A673 (cell line): ENCODE data around the gene ANKS1B. TPM values are rescaled to one million over a fixed set of nuclear protein-coding genes. Genes with fewer than 3 reads are reported as not detected.

Source experiments
- BruUV-seq: library from RNA; stranded (reverse); fragments of 400-500 nt; replicated peaks from 2 replicates; lab custom pipeline; 2021; lab: Mats Ljungman, UMichigan
- CTCF ChIA-PET: fragments of 300-600 bp; sonication (Branson Sonifier 250); formaldehyde crosslinking; loops from one replicate; lab custom pipeline; 2022; ENCODE audit warnings: antibody characterized with exemption; lab: Charles Lee
- POLR2A ChIA-PET: fragments of 300-600 bp; sonication (Branson Sonifier 250); formaldehyde crosslinking; loops from one replicate; lab custom pipeline; 2022; ENCODE audit warnings: antibody characterized with exemption; ENCODE audit not compliant: low non-redundant PET; lab: Charles Lee
- DNase-seq: peaks from one replicate; pipeline ENCODE4 v3.0.0-alpha.2; 2015; ENCODE audit warnings: low spot score
- H3K27ac ChIP-seq: fragments of 200-600 bp; sonication (generic); 2 replicates; pipeline ENCODE4 v1.5.1; 2016; ENCODE audit warnings: mixed run types, low read depth, mild to moderate bottlenecking, mixed read lengths, antibody characterized with exemption, low read length; ENCODE audit not compliant: poor library complexity, severe bottlenecking
- H3K27me3 ChIP-seq: fragments of 200-600 bp; sonication (generic); replicated peaks from 2 replicates; pipeline ENCODE4 v1.6.1; 2017; ENCODE audit warnings: mixed run types, low read depth, mild to moderate bottlenecking, mixed read lengths, antibody characterized with exemption, low read length; ENCODE audit not compliant: insufficient read depth, poor library complexity
- H3K36me3 ChIP-seq: fragments of 200-600 bp; sonication (generic); 2 replicates; pipeline ENCODE4 v1.6.1; 2016; ENCODE audit warnings: mixed run types, mild to moderate bottlenecking, mixed read lengths, antibody characterized with exemption, low read length; ENCODE audit not compliant: insufficient read depth, poor library complexity, severe bottlenecking
- H3K4me1 ChIP-seq: fragments of 200-600 bp; sonication (generic); 2 replicates; pipeline ENCODE4 v1.6.1; 2017; ENCODE audit warnings: mixed run types, mild to moderate bottlenecking, mixed read lengths, antibody characterized with exemption, low read length; ENCODE audit not compliant: insufficient read depth, poor library complexity, severe bottlenecking
- H3K4me3 ChIP-seq: fragments of 200-600 bp; sonication (generic); 2 replicates; pipeline ENCODE4 v1.5.1; 2016; ENCODE audit warnings: low read depth, mixed run types, mild to moderate bottlenecking, mixed read lengths, low read length; ENCODE audit not compliant: poor library complexity, severe bottlenecking
- H3K9me3 ChIP-seq: fragments of 200-600 bp; sonication (generic); 2 replicates; pipeline ENCODE4 v1.6.1; 2016; ENCODE audit warnings: mixed run types, low read depth, mild to moderate bottlenecking, mixed read lengths, antibody characterized with exemption, low read length; ENCODE audit not compliant: poor library complexity, severe bottlenecking
- EZH2 ChIP-seq: fragments of 200-600 bp; sonication (generic); IDR thresholded peaks from 2 replicates; pipeline ENCODE4 v1.6.1; 2017; ENCODE audit warnings: borderline replicate concordance, low read depth, mild to moderate bottlenecking, mixed read lengths, antibody characterized with exemption, low read length; ENCODE audit not compliant: poor library complexity, severe bottlenecking
- intact Hi-C: fragments of 100-400 bp; cut with micrococcal nuclease; formaldehyde crosslinking; loops from one replicate; pipeline ENCODE4 v1.10.0; 2022; ENCODE audit not compliant: unreplicated experiment
- total RNA-seq: library from RNA; stranded (reverse); gene quantifications from 2 replicates; pipeline ENCODE4 v1.2.3, GENCODE V29; 2021
- TF ChIP-seq, protein P1 (sequence below): fragments of 300-800, 200-600 bp; sonication (generic); conservative IDR thresholded peaks from 2 replicates; pipeline ENCODE4 v1.5.1; 2017; ENCODE audit warnings: low read depth, mild to moderate bottlenecking, antibody characterized with exemption, low read length, moderate library complexity, mixed read lengths

Gene ANKS1B
- total RNA-seq, 1 experiment from 2014 or later = 0.99 TPM

DNA sequence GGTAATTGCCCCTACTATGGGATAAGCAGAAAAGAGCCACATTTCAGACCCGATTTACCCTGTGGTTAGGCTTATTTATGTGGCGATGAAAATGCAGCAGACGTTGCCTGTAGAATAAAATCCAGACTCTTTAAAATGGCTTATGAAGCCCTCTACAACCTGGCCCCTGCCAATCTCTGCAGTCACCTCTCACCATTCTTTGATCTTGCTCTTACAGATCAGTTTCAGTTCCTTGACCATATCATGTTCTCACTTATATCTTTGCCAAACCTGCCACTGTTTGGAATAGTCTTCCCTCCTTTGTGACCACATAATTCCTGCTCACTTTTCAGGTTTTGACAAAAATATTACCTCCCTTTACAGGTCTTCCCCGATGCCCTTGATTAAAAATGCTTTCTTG, 601.5 kb downstream of the ANKS1B start:
- no peak overlapping the region for H3K4me3 ChIP-seq
- CTCF ChIA-PET = no interaction called here
- peaks cover 4% of the 10 kb centered on the region for H3K4me1 ChIP-seq
- DNase-seq = no peak
- no peak for TF ChIP-seq EZH2
- TF ChIP-seq, protein P1, sequence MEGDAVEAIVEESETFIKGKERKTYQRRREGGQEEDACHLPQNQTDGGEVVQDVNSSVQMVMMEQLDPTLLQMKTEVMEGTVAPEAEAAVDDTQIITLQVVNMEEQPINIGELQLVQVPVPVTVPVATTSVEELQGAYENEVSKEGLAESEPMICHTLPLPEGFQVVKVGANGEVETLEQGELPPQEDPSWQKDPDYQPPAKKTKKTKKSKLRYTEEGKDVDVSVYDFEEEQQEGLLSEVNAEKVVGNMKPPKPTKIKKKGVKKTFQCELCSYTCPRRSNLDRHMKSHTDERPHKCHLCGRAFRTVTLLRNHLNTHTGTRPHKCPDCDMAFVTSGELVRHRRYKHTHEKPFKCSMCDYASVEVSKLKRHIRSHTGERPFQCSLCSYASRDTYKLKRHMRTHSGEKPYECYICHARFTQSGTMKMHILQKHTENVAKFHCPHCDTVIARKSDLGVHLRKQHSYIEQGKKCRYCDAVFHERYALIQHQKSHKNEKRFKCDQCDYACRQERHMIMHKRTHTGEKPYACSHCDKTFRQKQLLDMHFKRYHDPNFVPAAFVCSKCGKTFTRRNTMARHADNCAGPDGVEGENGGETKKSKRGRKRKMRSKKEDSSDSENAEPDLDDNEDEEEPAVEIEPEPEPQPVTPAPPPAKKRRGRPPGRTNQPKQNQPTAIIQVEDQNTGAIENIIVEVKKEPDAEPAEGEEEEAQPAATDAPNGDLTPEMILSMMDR = no peak
- intact Hi-C loops = loop anchor here (5.0 kb wide), 1 partner anchor 341 kb away; no protein-coding TSS in a partner anchor
- no peaks in the 10 kb centered on the region for H3K36me3 ChIP-seq
- H3K27me3 ChIP-seq = no peaks in the 10 kb centered on the region
- BruUV-seq = no TSS peak
- POLR2A ChIA-PET = no interaction called here
- H3K27ac ChIP-seq = no peak overlapping the region
- no peaks in the 10 kb centered on the region for H3K9me3 ChIP-seq

DNA sequence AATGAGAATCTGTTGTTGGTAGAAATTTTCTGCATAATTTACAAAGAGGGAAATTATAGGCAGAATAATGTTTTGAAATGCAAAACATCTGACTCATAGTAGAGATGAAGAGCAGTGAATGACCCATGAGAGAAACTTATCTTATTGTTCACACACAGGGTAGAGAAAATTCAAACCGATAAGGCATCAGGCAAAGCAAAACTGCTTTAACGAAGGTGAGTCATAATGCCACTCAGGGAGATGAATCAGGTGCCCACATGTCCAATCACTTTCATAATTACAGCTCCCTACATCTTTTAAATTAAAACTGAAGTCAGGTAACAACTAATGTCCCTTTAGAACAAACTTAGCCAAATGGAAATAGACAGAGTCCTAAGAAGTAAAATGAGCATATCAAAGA, 602.7 kb downstream of the ANKS1B start:
- ChIA-PET POLR2A (no interaction called here), CTCF (no interaction called here)
- Histone ChIP-seq H3K36me3 (no peaks in the 10 kb centered on the region), H3K4me3 (no peak overlapping the region), H3K4me1 (peaks cover 4% of the 10 kb centered on the region), H3K27me3 (no peaks in the 10 kb centered on the region), H3K9me3 (no peaks in the 10 kb centered on the region), H3K27ac (no peak overlapping the region)
- no peak for DNase-seq
- intact Hi-C loops = loop anchor here (5.0 kb wide), 1 partner anchor 340 kb away; no protein-coding TSS in a partner anchor
- BruUV-seq = no TSS peak
- TF ChIP-seq, protein P1 = no peak
- no peak for TF ChIP-seq EZH2

DNA sequence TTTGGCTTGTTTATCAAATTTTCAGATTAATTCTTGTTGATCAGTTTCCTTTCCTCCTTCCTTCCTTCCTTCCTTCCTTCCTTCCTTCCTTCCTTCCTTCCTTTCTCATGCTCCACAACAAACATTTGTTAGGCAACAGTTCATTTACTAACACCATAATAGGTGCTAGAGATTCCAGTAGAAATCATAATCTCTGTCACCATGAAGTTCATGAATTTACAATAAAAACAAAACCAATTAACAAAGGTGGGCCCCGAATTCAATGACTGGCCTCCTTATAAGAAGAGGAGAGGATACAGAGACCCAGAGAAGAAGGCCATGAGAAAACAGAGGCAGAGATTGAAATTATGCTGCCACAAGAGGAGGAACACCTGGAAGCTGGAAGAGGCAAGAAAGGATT, 604.0 kb downstream of the ANKS1B start:
- peaks cover 4% of the 10 kb centered on the region for H3K4me1 ChIP-seq
- CTCF ChIA-PET = no interaction called here
- intact Hi-C loops = loop anchor here (5.0 kb wide), 1 partner anchor 338 kb away; no protein-coding TSS in a partner anchor
- H3K27me3 ChIP-seq = no peaks in the 10 kb centered on the region
- peak; percentile 55 for DNase-seq
- no peak overlapping the region for H3K27ac ChIP-seq
- BruUV-seq = no TSS peak
- H3K36me3 ChIP-seq = no peaks in the 10 kb centered on the region
- no peak for TF ChIP-seq EZH2
- TF ChIP-seq, protein P1 = no peak
- POLR2A ChIA-PET = no interaction called here
- H3K9me3 ChIP-seq = no peaks in the 10 kb centered on the region
- no peak overlapping the region for H3K4me3 ChIP-seq
